Adrenal gland (tissue), 5 donors: Measurements from ENCODE around the gene EFEMP2.

ENCODE experiments used
- CTCF ChIP-seq, 6 experiments: fragments of 450-650 bp in 4 of 6; fragments of 200-600 bp in 2 of 6; sonication (generic) in 1 of 6; IDR thresholded peaks; 1 replicate in 5 of 6; 2 replicates in 1 of 6; pipeline versions ENCODE4 v1.5.1 to v1.8.0; 2016 to 2021; ENCODE audit warnings: antibody characterized with exemption in 6 of 6, mild to moderate bottlenecking in 2 of 6, moderate library complexity in 1 of 6
- POLR2A ChIP-seq, 2 donors: fragments of 450-650 bp; IDR thresholded peaks; one replicate each; pipeline ENCODE4 v1.6.1; 2017; ENCODE audit warnings: antibody characterized with exemption in 2 of 2, mild to moderate bottlenecking in 2 of 2, moderate library complexity in 1 of 2
- donor health status: DM: no; HTN: no; CAD: no.

GRCh38 chr11:65817312-65817834 is 55.2 kb downstream of the EFEMP2 start:
- TF ChIP-seq CTCF (IDR thresholded peaks at IDR 0.05) (no peak), POLR2A (IDR thresholded peaks at IDR 0.05) (no peak)
